MM.1S (cell line): ENCODE results near the gene BNC1.

Experiments
- EZH2 ChIP-seq: fragments of 300-600 bp; sonication (generic); optimal IDR thresholded peaks from 2 replicates; pipeline ENCODE3; 2017; ENCODE audit warnings: low read depth, mild to moderate bottlenecking, antibody characterized with exemption, low read length, mixed read lengths
- TF ChIP-seq, protein P1 (sequence below): fragments of 300-600 bp; sonication (generic); IDR thresholded peaks from 2 replicates; pipeline ENCODE4 v1.5.1; 2016; ENCODE audit warnings: antibody characterized with exemption, low read length, mixed read lengths

DNA sequence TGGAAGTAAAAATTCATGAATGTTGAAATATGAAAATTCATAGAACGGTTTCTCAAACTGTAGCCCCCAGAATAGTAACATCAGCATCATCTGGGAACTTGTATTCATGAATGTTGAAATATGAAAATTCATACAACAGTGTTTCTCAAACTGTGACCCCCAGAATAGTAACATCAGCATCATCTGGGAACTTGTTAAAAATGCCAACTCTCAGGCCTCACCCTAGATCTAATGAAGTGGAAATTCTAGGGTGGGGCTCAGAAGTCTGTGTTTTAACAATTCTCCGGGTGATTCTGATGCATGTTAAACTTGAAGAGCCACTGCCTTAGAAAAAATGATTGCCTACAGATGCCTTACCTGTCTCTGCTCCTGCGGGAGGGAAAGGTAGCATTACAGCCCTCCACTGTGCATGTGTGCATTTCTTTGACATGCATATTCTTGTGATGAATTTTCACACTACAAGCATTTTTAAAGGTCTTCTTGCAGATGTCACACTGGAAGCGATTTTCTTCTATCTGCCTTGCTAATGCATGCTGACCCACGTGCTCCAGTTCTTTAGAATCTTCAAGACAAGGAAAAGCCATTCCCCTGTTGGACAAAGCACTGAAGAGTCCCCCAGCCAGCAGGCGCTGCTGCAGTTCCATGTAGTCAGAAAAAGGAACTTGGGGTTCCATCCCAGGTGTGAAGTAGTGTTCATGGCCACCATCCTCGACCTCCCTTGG is 21.7 kb downstream of the BNC1 start:
- TF ChIP-seq, protein P1, sequence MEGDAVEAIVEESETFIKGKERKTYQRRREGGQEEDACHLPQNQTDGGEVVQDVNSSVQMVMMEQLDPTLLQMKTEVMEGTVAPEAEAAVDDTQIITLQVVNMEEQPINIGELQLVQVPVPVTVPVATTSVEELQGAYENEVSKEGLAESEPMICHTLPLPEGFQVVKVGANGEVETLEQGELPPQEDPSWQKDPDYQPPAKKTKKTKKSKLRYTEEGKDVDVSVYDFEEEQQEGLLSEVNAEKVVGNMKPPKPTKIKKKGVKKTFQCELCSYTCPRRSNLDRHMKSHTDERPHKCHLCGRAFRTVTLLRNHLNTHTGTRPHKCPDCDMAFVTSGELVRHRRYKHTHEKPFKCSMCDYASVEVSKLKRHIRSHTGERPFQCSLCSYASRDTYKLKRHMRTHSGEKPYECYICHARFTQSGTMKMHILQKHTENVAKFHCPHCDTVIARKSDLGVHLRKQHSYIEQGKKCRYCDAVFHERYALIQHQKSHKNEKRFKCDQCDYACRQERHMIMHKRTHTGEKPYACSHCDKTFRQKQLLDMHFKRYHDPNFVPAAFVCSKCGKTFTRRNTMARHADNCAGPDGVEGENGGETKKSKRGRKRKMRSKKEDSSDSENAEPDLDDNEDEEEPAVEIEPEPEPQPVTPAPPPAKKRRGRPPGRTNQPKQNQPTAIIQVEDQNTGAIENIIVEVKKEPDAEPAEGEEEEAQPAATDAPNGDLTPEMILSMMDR, result no peak
- TF ChIP-seq EZH2, result no peak
